Chondrocyte (in vitro differentiated cells): ENCODE results near the gene NFIA. TPM values are rescaled to one million over a fixed set of nuclear protein-coding genes. Genes with fewer than 3 reads are reported as not detected.

Experiments used
- DNase-seq: peaks from one replicate; pipeline ENCODE4 v3.0.0; 2021; ENCODE audit warnings: mixed read lengths, low spot score
- H3K27ac Mint-ChIP-seq: one replicate; pipeline ENCODE4 v1.8.0; 2021; ENCODE audit warnings: mild to moderate bottlenecking, moderate library complexity, mixed read lengths; ENCODE audit not compliant: unreplicated experiment
- H3K27me3 Mint-ChIP-seq: 2 replicates; pipeline ENCODE4 v1.8.0; 2021; ENCODE audit warnings: low read depth, mixed read lengths
- H3K36me3 Mint-ChIP-seq: 2 replicates; pipeline ENCODE4 v1.8.0; 2021; ENCODE audit warnings: low read depth, mixed read lengths
- H3K4me1 Mint-ChIP-seq: 2 replicates; pipeline ENCODE4 v1.8.0; 2021; ENCODE audit warnings: low read depth, mild to moderate bottlenecking, mixed read lengths
- H3K4me3 Mint-ChIP-seq: one replicate; pipeline ENCODE4 v1.8.0; 2021; ENCODE audit warnings: mild to moderate bottlenecking, moderate library complexity, mixed read lengths; ENCODE audit not compliant: unreplicated experiment
- H3K9me3 Mint-ChIP-seq: 2 replicates; pipeline ENCODE4 v1.8.0; 2021; ENCODE audit warnings: low read depth, mixed read lengths
- CTCF ChIP-seq: fragments of 200-600 bp; sonication (generic); IDR thresholded peaks from 2 replicates; pipeline ENCODE4 v1.5.0; 2021; ENCODE audit warnings: antibody characterized with exemption, mild to moderate bottlenecking, moderate library complexity
- total RNA-seq: library from RNA; stranded (reverse); gene quantifications from 3 replicates; pipeline ENCODE4 v1.2.1, GENCODE V29; 2021

NFIA gene
- total RNA-seq, 1 donor from 2014 or later: 43.0 TPM

- no peaks in the 10 kb centered on the region for H3K36me3 Mint-ChIP-seq
- no peaks in the 10 kb centered on the region for H3K9me3 Mint-ChIP-seq
- no peaks in the 10 kb centered on the region for H3K27me3 Mint-ChIP-seq
- TF ChIP-seq CTCF: no peak
- no peak overlapping the region for H3K27ac Mint-ChIP-seq
- peaks cover 23% of the 10 kb centered on the region for H3K4me1 Mint-ChIP-seq
- no peak overlapping the region for H3K4me3 Mint-ChIP-seq
- no peak for DNase-seq
These were observed 140.8 kb downstream of the NFIA start for GRCh38 chr1:61223140-61223539.

- Mint-ChIP-seq H3K36me3 (no peaks in the 10 kb centered on the region), H3K4me1 (peaks cover 23% of the 10 kb centered on the region), H3K9me3 (no peaks in the 10 kb centered on the region), H3K4me3 (no peak overlapping the region), H3K27me3 (no peaks in the 10 kb centered on the region), H3K27ac (peak overlapping the region; percentile 39)
- DNase-seq: no peak
- no peak for TF ChIP-seq CTCF
These were observed 142.2 kb downstream of the NFIA start for GRCh38 chr1:61224609-61225008.

- Mint-ChIP-seq H3K27me3 (no peaks in the 10 kb centered on the region), H3K36me3 (no peaks in the 10 kb centered on the region), H3K4me3 (no peak overlapping the region), H3K9me3 (no peaks in the 10 kb centered on the region), H3K27ac (no peak overlapping the region), H3K4me1 (peaks cover 23% of the 10 kb centered on the region)
- TF ChIP-seq CTCF: no peak
- DNase-seq: no peak
These were observed 143.1 kb downstream of the NFIA start for GRCh38 chr1:61225478-61225877.

- Mint-ChIP-seq H3K4me1 (peaks cover 18% of the 10 kb centered on the region), H3K27me3 (no peaks in the 10 kb centered on the region), H3K36me3 (no peaks in the 10 kb centered on the region), H3K4me3 (no peak overlapping the region), H3K27ac (no peak overlapping the region), H3K9me3 (no peaks in the 10 kb centered on the region)
- no peak for TF ChIP-seq CTCF
- DNase-seq: no peak
These were observed 144.6 kb downstream of the NFIA start for GRCh38 chr1:61226791-61227567.

GRCh38 chr1:61227857-61228550 lies 145.6 kb downstream of the NFIA start:
- Mint-ChIP-seq H3K27me3 (no peaks in the 10 kb centered on the region), H3K9me3 (no peaks in the 10 kb centered on the region), H3K27ac (no peak overlapping the region), H3K36me3 (no peaks in the 10 kb centered on the region), H3K4me1 (peaks cover 14% of the 10 kb centered on the region), H3K4me3 (no peak overlapping the region)
- no peak for DNase-seq
- no peak for TF ChIP-seq CTCF
